Islet precursor cell (in vitro differentiated cells): ENCODE data around the gene EDN3.

Source experiments
- DNase-seq: peaks from one replicate; pipeline ENCODE4 v3.0.0-alpha.2; 2018

The EDN3 gene

DNA sequence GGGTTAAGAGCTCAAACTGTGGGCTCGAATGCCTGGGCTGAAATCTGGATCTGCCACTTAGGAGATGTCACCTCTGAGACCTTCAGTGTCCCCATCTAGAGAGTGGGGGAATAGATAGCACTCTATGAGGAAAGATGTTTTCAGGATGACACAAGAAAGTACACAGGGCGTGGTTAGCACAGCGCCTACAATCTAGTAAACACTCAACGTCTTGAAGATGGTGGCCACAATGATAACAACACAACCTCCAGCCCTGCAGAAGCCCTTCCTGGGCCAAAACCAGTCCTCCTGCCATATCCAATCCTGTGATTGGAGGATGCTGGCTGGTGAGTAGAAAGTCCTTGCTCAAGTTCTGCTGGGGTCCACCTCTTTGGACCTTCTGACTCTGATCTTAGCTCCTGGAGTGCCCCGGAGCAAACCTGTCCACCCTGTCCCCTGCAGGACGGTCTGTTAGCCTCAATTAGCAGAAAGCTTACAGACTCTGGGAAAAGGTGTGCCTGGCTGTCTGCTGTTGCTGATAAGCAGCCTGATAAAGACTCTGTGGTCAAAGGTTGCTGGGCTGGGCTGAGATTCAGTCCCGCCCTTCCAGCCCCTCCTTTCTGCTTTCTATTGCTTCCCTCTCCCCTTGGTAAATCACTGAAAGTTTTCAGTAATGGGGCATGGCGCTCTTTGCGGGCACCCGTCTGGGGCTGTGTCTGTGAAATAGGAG lies 8.2 kb downstream of the EDN3 start:
- peak; percentile 70 for DNase-seq

DNA sequence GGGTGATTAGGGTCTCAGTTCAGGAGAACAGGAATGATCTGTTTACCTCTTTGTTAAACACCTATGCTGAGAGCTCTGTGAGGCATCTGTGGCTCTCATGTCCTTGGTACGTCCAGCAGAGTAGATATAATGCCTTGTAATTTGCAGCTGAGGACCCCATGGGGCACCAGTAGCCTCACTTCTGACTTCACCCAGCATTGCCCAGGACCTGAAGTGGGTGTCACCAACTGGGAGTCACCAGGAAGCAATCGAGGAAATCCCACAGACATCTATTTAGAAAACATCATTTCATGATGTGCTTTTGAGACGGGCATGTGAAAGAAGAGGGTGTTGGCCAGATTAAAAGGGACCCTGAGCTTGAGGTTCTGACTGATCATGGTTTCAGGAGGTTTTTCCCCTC lies 8.8 kb downstream of the EDN3 start:
- DNase-seq, result no peak

DNA sequence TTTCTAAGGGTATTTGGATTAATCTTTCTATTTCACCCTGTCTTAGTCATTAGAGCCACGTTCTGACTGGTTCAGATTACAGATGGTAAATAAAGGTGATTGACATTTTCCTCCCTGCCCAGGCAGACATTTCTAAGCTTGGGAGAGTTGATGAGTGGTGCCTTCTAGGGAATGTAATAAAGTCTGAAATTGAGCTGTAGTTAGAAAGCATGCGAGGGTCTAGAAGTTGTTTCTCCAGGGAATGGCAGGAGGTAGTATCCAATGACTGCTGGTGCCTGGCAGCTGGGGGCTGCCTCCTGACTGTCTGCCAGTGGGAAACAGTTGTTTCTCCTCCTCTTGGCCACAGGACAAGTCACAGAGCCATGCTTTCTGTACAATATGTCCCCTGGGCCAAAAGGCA lies 14.6 kb downstream of the EDN3 start:
- DNase-seq, result no peak

DNA sequence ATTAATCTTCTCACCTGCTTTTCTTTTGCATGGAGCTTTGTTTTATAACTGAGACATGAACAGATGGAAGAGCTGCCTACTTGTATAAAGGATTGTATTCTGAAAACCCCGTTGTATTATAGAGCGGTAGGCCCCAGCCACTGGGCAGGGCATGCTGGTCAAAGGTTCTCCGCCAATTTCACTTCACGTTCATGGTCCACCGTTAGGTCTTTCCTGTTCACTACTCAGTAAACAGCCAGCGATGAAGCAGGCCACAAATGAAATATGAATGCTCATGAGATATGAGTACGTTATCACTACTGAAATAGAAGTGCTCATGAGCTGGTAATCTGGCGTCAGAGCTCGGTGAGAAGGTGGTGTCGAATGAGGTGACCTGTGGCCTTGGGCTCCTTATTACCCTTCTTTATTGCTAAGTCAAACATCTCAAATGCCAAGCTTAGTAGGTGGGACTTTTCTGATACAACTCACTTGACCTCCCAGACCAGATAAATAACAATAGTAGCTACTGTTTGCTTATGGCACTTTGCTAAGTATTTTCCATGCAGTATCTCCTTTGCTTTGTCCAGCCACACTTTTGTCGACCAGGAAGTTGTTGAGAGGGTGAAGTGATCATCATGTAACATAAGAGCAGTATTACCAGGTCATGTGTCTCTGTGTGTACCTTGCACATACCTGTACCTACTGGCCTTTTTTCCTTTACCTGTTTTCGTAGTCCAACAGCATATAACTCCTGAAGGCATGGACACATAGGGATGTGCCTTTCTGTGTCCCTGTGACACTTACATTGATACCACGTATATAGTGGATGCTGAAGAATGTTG lies 16.7 kb downstream of the EDN3 start:
- no peak for DNase-seq

DNA sequence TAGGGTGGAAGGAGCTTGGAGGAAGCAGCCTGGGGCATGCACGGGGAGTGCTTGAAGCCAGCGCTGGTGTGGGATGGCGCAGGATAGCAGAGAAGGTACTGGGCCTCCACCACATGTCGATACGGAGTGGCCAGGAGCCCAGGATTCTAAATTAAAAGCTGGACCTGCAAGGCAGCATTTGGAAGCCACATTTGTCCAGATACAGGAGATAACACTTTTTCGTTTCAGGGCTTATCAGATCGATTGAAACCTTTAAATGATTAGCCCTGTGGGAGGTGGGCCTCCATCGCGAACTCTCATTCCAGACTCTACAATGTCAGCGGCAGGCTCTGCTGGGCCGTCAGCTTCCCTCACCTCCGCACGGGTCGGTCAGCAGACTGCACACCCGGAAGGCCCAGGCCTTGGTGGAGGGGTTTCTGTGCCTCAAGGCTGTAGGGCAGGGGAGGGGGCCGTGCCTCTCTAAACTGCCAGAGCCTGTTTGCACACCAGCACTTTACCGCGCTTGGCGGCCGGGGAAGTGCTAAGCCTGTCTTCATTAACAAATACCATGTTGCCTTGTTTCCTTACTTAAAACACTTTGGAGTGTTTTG lies 17.9 kb downstream of the EDN3 start:
- no peak for DNase-seq

DNA sequence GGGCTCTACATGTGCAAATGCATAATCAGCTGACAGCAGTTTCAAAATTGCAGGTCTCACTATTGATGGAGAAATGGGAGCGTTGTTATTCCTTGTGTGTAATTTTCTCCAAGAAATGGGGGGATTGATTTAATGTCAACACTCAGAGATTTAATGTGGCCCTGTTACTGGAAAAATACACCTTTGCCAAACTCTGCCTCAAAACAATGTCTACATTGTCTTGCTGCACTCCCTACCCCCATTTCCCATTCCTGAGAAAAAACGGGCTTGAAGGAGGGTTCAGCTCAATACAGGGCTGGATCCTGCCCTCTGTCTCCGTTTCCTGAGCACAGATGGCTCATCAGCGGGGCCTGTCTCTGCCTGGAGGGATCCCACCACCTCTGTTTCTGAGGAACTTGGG lies 18.4 kb downstream of the EDN3 start:
- no peak for DNase-seq

DNA sequence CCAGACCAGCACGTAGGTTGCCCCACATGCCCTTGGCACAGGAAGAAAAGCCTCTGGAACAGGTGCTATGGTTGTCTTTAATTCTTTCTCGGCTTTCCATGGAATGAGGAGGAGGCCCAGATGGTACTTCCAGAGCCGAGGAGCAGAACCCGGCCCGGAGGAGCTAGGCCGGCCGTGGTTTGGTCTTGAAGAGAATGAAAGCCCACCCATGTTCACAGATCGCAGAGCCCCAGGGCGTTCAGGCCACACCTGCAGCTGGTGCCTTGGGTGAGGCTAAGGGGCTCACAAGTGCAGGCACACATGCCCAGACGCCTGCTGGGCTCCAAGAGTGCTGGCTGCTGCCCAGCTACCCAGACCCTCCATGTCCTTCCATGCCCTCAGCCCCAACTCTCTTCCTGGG lies 20.0 kb downstream of the EDN3 start:
- no peak for DNase-seq

DNA sequence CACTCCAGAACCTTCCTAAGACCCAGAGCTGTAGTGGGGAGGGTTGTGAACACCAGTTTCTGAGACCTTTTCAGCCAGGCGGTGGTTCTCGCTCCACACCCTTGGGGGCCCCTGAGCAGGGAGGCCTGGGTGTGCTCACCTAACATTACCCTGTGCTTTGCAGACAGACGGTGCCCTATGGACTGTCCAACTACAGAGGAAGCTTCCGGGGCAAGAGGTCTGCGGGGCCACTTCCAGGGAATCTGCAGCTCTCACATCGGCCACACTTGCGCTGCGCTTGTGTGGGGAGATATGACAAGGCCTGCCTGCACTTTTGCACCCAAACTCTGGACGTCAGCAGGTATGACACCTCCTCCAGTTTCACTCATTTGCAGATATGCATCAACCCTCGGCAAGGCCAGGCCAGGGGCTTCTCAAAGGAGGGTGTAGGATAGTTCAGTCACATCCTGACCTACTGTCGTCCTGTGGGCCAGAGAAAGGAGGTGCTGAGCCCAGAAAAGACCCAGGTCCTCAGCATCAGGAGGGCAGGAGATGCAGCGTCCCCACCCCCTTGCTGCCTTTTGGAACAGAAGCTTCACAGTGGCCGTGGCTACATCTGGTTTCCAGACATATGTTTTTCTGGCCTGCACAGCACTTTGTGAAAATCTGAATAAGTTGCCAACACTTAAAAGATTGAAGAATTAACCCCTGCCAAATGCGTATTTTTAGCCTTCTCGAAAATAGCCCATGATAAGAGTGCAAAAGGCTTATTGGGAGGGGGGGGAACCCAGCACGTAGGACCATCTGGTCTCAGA lies 20.6 kb downstream of the EDN3 start:
- no peak for DNase-seq

DNA sequence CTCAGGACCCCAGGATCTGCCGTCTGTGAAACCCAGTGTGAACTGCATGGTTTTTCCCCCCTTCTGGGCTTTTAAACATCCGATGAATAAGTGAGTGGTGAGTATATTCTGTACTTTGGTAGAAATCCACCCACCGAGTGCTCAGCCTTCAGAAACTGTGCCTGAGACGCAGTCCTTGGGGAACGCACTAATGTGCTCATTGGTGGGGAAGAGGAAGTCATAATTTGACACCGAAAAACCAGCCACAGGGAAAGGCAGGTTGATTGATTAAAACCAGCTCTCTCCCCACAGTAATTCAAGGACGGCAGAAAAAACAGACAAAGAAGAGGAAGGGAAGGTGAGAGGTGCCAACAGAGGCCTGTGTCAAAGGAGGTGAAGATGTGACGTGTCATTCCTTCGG lies 21.7 kb downstream of the EDN3 start:
- no peak for DNase-seq

DNA sequence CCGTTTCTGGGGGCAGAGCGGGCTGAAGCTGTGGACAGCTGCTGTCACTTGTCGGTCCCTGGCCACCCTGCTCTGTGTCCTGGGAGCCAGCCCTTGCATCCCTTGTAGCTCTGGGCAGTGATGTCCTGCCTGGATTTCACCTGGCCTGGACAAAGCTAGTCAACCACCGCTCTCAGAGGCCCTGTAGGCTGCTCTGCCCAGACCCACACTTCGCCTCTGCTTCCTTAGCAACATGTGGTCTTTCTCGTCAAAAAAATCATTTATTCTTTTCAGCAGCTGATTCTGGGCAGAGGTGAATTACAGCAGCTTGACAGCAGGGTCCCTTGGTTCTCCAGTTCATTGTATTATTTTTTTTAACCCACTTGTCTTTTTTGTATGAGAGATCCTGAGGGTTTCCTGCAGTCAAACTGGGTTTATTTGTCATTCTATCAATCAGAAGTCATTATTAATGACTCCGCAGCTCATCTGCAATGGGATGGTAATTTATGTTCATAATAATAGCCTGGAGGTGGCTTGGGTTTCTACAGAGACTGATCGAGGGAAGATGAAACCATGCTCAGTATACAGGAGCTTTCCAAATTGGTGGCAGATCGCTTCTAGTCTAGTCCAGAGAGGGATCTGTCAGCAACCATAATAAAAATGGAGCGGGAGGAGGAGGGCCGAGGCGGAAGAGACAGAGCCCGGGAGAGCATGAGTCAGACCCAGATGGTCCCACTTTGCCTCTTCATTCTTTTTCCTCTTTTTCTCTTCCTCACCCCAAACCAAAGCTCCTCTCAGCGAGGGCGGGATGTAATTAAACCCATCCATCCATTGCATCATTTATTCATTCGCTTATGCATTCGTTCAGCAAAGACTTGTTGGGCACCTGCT lies 22.4 kb downstream of the EDN3 start:
- DNase-seq, result no peak

DNA sequence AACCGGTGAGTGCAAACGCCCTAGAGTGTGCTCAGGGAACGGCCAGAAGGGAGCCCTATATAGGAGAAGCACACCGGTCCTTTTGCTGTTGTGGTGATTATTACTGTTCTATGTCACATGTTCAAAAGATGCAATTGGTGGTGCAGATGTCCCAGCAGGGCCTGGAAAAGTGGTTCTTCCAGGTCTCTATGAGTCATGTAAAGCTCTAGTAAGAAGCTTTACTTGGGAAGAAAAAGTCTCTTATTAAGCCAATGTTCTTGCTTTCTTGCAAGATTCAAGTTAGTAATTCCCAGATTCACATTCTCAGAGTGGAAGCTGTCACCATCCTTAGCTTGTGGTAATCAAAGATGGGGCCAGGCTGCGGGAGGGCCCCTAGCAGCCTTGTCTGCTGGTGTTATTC lies 23.3 kb downstream of the EDN3 start:
- DNase-seq, result no peak

DNA sequence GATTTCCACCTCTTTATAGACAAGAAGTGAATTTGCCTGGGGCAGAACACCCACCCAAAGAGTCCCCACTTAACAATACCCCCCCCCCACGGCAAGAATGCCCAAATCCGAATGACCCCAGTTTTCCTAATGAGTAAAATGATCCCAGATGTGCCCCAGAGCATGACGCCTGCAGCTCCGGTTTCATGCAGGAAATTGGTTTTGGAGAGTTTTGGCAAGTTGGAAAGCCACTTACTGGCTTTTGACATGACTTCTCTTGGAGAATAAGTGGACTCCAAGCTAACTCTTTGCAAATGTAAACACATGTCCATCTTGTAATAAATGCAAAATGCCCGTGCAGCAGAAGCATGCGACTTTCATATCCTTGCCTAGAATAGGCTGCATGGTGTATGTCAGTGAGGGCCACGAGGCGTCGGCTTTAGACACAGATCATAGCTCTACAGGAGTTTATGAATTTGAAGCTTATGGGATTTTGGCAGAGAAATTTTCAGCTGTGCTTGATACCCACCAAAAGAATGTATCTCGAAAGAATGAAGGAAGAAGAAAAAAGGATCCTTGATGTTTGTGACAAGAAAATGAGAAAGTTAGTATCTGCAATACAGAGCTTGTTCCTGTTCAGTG lies 24.2 kb downstream of the EDN3 start:
- no peak for DNase-seq

DNA sequence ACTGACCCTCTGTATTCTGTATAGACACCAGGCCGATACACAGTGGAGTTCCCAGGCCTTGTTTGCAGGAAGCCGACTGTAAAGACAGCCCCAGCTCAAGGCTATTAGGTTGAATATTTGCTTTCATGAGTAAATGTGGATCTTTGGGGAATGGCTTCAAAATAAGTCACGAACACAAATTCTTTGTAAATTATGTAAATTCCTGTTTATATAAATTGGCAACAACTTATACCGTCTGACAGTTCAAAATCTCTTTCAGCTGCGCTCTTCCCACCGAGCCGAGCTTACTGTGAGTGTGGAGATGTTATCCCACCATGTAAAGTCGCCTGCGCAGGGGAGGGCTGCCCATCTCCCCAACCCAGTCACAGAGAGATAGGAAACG lies 24.7 kb downstream of the EDN3 start:
- no peak for DNase-seq

DNA sequence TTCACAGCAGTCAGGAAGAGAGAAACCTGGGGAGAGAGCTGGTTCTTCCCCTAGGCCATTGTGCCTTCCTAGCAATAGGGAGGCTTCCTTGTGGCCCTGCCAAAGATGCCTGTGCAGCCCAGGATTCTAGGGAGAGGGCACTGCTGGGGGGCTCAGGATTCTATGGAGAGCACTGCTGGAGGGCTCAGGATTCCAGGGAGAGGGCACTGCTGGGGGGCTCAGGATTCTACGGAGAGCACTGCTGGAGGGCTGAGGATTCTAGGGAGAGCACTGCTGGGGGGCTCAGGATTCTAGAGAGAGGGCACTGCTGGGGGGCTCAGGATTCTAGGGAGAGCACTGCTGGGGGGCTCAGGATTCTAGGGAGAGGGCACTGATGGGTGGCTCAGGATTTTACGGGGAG lies 25.8 kb downstream of the EDN3 start:
- DNase-seq, result no peak

DNA sequence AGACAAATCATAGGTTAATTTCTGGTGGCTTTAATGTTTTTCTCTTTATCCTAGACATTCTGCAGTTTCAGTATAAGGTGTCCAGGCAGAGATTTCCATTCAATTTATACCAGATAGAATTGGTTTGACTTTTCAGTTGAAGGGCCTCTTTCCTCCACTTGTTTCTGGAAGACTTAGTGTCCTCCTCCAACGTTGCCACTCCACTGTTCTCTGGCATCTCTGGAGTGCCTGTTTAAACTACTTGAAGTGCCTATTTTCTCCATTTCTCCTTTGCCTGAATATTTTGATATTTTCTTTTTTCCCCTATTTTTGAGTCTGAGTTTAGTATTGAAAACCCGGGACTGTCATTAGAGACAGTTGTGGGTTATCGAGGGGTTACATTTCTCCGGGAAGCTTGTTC lies 27.7 kb downstream of the EDN3 start:
- DNase-seq, result no peak

DNA sequence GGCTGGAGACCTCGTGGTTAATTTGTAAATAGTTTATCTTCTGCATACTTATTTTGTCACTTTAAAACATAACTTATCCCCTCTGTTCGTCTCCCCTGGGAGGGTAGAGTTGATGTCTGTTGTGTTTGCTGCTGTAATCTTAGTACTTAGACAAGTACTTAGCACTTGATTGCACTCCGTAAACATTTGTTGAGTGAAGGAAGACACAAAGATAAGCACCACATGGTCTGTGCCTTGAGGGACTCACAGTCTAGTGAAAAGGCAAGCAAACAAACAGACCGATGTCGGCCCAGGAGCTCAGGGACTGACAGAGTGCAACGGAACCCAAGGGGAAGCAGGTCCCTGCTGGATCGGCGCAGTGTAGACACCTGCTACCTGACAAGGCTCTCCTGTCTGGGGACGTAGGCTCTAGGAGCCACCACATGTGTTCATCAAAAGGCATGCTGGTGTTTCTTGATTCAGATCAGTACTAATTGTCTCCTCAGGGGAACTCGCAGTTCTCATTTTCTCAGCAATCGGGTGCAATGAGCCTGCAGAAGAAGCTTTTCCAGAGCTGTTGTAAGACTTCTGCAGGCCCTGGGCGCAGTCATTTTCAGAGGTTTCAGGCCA lies 31.4 kb downstream of the EDN3 start:
- no peak for DNase-seq

DNA sequence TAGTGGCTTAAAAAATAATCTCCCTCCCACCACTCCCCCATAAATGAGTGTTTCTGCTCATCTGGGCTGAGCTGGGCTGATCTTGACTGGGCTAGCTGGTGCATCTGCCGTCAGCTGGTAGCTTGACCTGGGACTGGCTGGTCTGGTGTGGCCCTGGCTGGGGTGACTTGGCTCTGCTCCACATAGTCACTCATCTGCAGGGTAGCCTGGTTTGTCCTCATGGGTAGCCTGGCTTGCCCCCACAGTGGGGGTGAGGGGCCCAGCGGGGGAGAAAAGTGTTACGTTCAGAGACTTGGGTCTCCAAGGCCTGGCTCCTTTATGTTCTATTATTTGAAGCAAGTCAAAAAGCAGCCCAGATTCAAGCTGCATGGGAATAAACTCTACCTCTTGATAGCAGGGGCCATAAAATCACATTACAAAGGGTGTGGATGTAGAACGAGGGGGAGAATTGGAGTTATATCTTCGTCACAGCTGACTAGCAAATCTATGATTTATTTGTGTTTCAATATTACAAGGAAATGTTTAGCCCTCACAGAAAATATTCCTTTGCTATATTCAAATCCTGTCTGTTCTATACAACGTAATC lies 32.9 kb downstream of the EDN3 start:
- DNase-seq, result no peak

DNA sequence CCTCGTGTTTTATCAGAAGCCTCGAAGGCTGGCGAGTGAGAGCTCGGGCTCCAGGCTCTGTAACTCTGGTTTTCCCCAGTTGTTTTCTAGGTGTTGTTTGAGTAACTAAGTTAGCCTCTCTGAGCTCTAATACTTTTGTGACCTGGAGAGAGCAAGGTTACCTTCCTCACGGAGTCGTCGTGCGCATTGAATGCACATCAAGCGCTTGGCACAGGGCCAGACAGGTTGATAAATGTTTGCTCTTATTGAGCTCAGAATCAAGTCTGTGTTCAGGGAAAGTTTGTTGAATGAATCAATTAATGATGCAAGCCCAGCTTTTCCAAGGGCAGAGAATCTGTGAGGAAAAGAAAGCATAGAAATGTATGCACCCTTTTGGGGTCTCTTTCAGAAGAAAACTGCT lies 33.5 kb downstream of the EDN3 start:
- DNase-seq, result no peak

DNA sequence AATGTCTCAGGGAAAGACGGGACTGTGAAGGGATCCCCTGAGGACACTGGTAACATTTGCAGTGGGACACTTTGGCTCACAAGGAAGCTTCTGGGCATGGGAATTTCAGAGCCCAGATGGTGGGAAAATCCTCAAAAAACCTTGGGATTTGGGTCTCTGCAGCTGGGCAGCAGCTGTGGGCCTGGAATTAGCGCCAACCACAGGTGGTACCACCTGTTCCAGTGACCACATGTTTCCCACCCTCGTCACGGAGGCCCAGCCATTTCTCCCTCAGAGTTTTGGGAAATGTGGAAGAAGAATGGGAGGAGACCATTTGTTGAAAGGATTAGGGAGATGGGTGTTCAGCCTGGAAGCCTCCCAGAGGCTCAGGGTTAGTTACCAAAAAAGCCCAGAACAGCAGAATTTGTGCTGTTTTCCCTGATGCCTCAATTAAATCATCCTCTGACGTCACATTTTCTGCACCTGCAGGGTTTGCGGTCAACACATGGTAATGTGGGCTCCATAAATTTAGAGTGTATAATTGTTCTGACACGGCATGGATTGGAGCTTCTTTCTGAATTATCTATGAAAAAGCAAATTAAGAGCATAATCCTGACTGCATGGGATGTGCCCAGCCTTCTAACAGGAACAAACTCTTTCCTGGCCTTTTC lies 34.4 kb downstream of the EDN3 start:
- DNase-seq, result no peak

DNA sequence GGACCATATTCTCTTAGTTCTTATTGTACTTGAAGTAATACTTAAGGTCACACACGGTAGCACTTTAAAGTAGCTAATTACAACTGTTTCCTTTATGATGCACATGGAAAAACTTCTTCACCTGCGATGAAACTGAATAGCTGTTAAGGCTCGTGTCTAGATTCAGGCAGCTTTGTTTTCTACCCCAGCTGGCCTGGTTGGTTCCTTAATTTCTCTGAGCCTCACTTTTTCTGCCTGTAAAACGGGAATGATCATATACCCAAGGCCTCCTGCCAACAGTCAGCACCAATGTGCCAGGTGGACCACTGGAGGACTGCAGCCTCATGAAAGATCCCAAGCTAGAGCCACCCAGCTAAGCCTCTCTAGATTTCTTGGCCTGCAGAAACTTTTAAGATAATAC lies 35.0 kb downstream of the EDN3 start:
- no peak for DNase-seq

DNA sequence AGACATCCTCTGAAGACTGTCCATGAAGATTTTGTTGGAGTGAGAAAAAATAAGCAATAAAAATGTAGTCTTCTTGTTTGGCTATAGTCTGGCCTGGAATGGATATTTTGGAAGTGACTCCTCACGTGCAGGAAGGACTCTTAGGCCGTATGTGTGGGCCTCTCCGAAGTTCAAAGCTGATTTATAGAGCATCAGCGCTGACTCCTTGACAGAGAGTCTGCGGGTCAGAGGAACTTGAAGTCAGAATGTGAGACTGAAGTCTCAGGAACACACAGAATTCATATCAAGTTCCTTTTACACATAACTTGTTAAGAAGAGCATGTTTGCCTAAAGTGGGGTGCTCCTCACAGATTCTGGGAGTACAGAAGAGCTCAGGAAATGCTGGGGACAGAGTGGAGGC lies 36.1 kb downstream of the EDN3 start:
- no peak for DNase-seq
